Right renal pelvis (tissue), 4 donors: ENCODE data around the gene MYMK. TPM values are rescaled to one million over a fixed set of nuclear protein-coding genes. Genes with fewer than 3 reads are reported as not detected.
"Not testable (repeated sequence)": the region's sequence is repeated elsewhere in the genome, so short reads cannot be mapped to it uniquely, and the experiment has no call there.

ENCODE experiments used
- DNase-seq, 4 donors: peaks; one replicate each; pipeline ENCODE4 v3.0.0-alpha.2; 2013; ENCODE audit warnings: low read depth in 4 of 4, low spot score in 3 of 4, missing footprints in 1 of 4
- polyA plus RNA-seq, 4 donors: library from polyadenylated mRNA; unstranded; fragments of 120-200 nt; gene quantifications; one replicate each; pipeline ENCODE4 v1.2.1, GENCODE V29; 2013; ENCODE audit not compliant: insufficient read length in 4 of 4

The MYMK gene, protein sequence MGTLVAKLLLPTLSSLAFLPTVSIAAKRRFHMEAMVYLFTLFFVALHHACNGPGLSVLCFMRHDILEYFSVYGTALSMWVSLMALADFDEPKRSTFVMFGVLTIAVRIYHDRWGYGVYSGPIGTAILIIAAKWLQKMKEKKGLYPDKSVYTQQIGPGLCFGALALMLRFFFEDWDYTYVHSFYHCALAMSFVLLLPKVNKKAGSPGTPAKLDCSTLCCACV
- under 1 TPM in 2 of 4 donors, not detected in 2; 0.09 to 0.28 TPM for polyA plus RNA-seq

DNA sequence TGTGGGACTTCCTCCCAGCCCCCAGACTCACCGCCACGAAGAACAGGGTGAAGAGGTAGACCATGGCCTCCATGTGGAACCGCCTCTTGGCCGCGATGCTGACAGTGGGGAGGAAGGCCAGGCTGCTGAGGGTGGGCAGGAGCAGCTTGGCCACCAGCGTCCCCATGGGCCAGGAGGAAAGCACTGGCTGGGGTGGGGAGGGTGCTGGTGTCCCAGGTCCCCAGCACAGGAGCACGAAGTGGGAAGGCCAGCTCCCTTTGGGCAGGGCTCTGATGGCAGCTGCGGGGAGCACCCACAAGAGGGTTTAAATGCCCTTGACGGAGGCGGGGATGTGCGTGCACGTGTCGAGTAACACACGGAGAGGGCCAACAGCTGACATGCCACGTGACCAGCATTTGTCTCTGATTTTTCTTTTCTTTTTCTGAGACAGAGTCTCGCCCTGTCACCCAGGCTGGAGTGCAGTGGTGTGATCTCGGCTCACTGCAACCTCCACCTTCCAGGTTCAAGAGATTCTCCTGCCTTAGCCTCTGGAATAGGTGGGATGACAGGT is at the start of gene MYMK:
Gene MYMK, minus strand, starts transcription at position 281 of the 550 bp plus-strand sequence. Its CDS starts 115 bp downstream, at position 166.
- DNase-seq = no peak

DNA sequence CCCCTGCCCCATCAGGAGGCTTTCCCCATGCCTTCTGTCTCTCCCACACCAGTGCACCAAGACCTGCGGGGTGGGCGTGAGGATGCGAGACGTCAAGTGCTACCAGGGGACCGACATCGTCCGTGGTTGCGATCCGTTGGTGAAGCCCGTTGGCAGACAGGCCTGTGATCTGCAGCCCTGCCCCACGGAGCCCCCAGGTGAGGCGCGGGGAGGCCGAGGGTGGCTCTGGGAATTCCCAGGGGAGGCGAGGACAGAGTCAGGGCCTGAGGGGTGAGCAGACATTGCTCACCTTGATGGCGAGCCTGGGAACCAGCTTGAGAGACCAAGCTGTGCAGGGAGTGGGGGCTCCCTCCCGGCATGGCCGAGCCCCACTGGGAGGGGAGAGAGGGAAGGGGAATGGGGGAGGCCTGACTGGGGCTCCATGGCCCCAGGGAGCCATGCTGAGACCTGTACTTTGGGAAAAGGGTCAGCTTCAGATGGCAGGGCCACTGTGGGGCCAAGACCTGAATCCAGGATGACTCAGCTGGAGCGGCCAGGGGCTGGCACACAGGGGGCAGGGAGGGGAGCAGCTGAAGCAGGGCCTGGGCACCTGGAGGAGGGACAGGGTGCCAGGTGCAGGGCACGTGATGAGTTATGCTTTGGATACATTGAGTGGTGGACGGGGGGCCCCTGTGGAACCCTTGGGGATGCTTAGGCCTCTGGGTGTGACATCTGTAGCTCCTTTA is 49.2 kb upstream of the MYMK start:
- no peak for DNase-seq

DNA sequence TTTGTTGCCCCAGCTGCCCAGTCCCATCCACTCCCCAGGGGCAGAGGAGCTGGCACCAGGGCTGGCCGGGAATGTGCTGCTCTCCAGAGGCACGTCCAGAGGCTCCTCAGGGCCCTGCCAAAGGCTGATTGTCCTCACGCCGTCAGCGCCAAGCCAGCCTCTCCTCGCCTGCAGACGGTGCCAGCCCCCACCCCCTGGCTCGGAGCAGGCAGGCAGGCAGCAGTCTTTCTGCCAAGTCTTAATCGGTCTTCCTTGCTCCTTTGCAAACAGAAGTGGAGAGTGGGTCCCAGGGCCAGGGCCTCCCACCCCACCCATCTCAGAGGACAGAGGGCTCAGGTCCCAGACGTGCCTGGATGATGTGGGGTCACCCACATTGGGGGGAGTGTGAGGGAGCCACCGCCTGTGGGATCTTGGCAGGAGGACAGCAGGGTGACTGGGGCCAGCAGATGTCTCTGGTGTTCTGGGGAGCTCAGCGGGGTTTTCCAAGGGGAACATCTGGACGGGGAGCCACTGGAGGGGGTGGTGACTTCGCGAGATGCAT is 48.1 kb upstream of the MYMK start:
- DNase-seq = no peak

DNA sequence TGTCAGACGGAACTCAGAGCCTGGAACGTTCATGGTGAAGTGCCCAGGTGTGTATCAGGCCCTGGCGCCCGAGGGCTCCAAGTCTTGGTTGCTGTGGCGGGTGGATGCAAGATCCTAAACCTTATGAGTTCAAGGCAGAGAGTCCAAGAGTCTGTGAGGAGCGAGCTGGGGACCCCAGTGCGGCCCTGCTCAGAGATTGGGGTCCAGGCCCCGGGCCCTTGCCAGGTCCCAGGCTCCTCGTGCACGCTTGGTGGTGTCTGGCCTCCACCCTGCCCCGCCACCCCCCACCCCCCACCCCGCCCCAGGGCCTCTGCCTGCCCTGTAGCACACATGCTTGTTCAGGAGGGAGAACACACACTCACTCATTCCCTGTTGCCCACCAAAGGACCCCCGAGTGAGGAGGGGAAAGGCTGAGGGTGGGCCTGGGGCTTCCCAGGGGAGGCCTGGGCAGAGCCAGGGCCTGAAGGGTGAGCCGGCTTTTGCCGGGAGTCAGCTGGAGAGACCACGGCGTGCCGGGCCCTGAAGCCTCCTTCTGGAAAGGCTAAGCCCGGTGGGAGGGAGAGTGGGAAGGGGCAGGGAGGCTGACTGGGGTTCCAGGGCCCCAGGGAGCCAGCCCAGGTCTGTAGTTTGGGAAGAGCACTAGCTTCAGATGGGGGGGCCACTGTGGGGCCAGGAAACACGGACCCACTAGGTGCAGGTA is 47.3 kb upstream of the MYMK start:
- no peak for DNase-seq

DNA sequence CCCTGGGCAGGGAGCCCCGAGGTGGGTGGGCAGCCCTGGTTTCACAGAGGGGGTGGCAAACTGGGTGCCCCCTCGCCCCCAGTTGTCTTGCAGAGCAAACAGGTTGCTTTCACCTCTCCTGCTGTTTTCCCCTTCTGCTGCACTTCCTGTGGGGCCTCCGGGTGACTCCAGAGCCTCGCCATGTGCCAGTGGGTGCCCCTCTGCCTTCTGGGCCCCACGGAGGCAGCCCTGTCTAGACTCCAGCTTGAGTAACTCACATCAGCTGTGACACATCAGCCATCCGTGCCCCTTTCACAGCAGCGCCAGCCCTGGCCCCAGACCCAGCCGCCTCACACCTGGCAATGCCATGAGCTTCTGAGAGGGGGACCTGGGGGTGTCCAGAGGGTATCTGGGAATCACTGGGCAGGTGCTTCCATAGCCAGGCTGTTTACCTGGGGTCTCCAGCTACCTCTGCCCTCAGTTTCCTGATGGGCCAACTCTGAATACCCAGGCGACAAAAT is 46.7 kb upstream of the MYMK start:
- no peak for DNase-seq

DNA sequence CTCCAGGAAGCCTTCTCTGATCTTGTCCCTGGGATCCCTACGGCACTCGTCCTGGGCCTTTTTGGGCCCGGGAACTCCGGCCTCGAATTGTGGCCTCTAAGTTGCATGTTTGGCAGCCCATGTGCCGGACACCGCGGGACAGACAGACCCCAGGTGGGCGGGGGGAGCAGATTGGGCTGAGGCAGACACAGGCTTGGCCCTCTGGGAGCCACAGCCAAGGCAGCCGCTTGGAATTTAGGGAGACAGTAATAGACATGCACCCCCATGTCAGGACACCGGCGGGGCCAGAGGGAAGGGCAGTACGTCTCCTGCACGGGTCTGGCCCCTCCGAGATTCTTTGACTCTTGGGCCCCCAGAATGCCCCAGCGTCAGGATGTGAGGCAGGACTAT is 45.9 kb upstream of the MYMK start:
- no peak for DNase-seq

DNA sequence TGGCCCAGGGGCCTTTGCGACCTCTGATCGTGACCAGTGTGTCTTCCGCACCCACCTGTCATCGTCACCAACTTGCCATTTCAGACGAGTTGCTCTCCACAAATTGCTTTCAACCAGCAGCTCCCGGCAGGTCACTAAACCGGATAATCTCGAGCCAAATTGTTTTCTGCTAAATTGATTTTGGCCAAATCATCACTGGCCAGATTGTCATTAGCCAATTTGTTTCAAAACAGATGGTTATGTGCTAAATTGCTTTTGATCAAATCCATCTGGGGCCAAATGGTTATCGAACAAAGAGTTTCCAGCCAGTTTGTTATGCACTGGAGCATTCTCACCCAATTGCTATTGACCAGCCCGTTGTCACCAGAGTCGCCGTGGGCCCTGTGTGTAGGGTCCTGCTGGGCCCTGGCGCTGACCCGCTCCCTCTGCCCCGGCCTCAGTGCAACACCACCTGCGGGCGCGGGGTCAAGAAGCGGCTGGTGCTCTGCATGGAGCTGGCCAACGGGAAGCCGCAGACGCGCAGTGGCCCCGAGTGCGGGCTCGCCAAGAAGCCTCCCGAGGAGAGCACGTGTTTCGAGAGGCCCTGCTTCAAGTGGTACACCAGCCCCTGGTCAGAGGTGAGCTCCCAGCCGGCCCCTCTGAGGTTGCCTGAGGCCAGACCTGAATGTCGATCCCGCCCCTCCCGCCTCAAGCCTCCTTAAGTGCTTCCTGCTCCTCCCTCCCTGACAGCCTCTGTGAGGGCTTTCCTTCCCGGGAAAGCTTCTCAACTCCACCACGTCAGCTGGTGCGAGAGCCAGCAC is 45.3 kb upstream of the MYMK start:
- DNase-seq = no peak

DNA sequence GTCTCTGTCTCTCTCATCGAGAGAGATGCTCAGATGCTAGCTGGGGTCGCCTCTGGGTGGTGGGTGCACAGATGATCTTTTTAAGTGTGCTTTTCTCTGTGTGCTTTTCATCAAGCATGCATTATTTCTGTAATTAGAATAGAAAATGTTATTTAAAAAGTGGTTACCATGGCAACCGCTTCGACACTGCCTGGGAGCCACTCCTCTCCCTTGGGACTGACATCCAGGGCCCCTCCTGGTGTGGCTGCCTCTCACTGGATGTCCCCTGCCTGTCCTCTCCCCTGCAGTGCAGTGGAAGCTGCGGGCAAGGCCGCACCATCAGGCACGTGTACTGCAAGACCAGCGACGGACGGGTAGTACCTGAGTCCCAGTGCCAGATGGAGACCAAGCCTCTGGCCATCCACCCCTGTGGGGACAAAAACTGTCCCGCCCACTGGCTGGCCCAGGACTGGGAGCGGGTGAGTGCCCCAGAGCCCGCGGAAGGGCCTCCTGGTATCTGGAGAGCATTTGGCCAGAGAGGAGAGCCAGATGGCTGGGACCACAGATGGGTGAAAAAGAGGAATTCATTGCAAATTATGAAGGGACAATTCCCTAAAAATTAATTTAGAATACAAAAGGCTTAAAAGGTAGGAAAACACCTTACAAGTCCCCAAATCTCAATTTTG is 44.5 kb upstream of the MYMK start:
- no peak for DNase-seq

DNA sequence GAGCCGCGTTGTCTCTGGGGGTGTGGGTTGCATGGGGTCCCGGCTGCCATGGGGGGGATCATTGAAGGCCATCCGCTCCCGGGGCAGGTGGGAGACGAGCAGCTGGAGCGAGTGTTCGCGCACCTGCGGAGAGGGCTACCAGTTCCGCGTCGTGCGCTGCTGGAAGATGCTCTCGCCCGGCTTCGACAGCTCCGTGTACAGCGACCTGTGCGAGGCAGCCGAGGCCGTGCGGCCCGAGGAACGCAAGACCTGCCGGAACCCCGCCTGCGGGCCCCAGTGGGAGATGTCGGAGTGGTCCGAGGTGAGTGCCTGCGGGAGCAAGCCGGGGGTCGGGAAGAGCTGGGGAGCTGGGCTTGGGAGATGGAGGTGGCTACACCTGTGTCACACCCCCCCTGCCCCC is 43.4 kb upstream of the MYMK start:
- DNase-seq = no peak

DNA sequence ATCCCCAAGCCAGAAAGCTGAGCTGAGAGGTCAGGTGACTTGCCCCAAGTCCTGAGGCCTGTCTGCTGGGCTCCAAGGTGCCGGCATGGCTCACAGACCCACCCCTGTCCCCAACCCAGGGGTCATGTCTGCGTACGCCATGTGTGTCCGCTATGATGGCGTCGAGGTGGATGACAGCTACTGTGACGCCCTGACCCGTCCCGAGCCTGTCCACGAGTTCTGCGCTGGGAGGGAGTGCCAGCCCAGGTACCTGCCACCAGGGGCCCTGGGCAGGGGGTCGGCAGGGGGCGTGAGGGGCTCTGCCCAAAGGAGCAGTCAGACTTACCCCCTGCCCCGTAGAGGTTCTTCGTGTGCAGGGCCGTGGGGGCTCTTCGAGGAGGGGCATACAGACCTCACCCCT is 42.1 kb upstream of the MYMK start:
- no peak for DNase-seq

DNA sequence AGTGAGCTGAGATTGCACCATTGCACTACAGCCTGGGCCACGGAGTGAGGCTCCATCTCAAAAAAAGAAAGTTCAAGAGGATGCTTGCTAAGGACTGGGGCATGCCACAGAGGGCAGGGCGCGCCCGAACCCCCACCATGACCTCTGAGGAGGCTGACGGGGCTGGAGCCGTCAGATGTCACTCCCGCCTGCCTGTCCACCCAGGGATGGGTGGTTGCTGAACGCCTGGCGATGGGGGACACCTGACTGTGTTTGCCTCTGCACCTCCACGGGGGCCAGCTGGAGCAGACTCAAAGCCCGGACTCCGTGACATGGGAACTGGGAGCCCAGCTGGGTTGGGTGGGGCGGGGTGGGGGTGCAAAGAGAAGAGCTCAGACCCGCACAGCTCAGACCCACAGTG is 41.6 kb upstream of the MYMK start:
- no peak for DNase-seq

DNA sequence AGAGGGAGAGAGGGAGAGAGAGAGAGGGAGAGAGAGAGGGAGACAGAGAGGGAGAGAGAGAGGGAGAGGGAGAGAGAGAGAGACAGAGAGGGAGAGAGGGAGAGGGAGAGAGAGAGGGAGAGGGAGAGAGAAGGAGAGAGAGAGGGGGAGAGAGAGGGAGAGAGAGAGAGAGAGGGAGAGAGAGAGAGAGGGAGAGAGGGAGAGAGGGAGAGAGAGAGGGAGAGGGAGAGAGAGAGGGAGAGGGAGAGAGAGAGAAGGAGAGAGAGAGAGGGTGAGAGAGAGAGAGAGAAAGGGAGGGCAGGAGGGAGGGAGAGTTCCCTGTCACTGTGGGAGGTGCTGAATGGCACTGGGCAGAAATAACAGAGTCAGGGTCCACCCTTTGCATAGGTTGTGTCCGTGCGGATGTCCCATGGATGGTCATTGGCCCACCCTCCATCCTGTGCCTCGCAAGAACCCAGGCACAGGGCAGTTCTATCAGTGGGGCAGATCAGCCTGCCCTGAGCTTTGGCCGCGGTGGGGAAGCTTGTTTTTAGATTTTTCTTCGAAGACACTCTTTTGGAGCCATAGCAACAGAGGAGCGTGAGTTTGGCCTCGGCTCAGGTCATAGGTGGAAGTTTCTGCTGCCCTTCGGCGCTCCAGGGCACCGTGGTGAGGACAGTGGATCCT is 39.8 kb upstream of the MYMK start:
- DNase-seq = no peak

DNA sequence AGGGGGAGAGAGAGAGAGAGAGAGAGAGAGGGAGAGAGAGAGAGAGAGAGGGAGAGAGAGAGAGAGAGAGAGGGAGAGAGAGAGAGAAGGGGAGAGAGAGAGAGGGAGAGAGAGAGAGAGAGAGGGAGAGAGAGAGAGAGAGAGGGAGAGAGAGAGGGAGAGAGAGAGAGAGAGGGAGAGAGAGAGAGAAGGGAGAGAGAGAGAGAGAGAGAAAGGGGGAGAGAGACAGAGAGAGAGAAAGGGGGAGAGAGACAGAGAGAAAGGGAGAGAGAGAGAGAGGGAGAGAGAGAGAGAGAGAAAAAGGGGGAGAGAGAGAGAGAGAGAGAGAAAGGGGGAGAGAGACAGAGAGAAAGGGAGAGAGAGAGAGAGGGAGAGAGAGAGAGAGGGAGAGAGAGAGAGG is 39.1 kb upstream of the MYMK start:
- DNase-seq = not testable (repeated sequence)

DNA sequence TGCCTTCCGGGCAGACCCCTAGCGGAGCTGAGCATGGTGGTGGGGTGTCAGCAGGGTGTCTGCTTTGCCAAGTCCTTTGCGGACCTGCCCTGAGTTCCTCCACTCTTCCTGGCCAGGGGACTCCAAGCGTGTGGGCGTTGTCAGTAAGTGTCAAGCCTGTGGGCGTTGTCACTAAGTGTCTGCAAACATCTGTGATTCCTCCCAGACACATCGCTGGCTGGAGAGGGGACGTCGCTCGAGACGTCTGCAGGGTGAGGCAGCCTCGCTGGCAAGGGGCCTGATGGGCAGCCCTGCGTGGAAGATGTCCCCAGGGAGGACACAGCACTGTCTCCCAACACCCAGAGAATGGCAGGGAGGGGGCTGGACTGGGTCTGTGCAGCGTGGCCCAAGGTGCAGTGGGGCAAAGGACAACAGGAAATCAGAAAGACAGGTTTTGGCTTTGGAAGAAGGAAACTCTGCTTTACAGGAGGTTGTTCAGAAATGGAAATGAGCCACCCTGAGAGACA is 38.6 kb upstream of the MYMK start:
- no peak for DNase-seq

DNA sequence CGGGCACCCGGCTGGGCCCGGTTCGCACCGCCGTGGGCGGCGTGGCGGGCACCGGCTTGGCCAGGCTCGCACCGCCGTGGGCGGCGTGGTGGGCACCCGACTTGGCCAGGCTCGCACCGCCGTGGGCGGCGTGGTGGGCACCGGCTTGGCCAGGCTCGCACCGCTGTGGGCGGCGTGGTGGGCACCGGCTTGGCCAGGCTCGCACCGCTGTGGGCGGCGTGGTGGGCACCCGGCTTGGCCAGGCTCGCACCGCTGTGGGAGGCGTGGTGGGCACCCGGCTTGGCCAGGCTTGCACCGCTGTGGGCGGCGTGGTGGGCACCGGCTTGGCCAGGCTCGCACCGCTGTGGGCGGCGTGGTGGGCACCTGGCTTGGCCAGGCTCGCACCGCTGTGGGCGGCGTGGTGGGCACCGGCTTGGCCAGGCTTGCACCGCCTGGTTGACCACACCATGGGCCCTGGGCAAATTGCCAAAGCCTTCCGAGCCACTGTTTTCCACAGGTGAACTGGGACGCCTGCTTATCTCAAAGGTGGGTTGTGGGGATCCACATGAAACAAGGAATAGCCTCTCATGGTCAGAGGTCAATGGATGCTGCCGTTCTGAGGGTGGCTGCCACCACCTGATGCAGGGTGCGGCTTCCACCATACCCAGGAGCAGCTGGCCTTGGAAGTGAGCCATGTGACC is 38.0 kb upstream of the MYMK start:
- no peak for DNase-seq

DNA sequence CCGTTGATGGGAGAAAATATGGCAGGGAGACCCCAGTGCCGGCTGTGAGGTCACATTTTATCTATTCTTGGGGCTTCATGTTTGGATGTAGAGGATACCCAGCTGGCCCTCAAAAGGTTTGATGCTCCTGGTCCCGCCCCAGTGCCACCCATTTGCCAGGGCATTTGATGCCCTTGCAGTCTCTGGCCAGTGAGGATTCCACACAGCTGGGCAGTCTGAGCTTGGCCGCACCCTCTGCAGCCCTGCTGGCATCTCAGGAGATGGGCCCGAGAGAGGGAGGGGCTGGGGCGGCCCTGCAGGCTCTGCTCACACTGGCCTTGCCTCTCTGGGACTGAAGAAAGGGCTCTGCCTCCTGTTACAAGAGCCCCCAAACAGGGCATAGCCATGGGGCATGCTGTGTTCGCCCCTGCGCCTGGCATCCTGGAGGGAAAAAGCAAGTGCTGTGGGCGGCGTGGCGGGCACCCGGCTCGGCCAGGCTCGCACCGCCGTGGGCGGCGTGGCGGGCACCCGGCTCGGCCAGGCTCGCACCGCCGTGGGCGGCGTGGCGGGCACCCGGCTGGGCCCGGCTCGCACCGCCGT is 37.3 kb upstream of the MYMK start:
- no peak for DNase-seq

DNA sequence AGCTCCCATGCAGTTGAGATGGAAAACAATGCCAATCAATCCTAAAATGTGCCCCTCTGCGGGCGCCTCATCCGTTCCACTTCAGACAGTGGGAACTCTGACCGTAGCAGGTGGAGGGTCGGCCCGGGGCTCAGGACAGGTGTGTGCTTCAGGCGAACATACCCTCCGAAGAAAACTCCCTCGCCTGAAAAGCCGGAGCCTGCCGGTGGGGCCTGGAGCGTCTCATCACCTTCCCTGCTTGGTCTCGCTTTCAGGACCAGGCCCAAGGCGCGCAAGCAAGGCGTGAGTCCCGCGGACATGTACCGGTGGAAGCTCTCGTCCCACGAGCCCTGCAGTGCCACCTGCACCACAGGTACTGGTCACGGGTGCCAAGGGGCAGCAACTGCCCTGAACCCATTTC is 36.2 kb upstream of the MYMK start:
- no peak for DNase-seq

DNA sequence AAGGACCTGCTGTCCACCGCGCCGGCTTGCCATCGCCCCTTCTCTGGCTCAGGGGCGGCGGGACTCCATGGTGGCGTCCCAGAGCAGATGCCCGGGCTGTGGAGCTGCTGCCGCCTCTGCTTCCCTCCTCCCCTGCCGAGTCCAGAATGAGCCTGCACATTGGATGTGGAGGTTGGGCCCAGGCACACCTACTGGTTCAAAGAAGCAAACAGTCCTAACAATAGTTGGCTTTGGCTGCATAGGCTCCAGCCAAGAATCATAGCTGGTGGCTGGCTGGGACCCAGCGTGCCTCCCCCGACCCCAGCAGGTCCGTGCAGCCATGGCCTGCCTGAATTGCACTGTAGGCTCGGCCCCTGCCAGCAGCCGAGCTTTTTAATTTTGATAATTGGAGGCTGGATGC is 35.6 kb upstream of the MYMK start:
- no peak for DNase-seq
